HG03108 (cell line): Measurements from ENCODE around the gene RECQL.

ENCODE experiments used
- ATAC-seq: cut with Tn5 transposase; IDR thresholded peaks from one replicate; pipeline ENCODE4 v1.9.1; 2021; ENCODE audit warnings: moderate library complexity; ENCODE audit not compliant: unreplicated experiment

Gene RECQL

GRCh38 chr12:21501258-21502163, at the start of gene RECQL, which contains the start of gene GOLT1B:
Gene RECQL, minus strand, starts transcription at chr12:21501635. Its CDS starts 2,065 bp downstream, at chr12:21499570.
Gene GOLT1B, plus strand, starts transcription at chr12:21501789. Its CDS starts 135 bp downstream, at chr12:21501924.
- peak; percentile 98 for ATAC-seq

- ATAC-seq = no peak
These were observed 46.0 kb upstream of the RECQL start for GRCh38 chr12:21547437-21547836.

GRCh38 chr12:21546716-21547115, 45.3 kb upstream of the RECQL start:
- ATAC-seq = no peak

- ATAC-seq = no peak
These were observed 44.1 kb upstream of the RECQL start for GRCh38 chr12:21545557-21545956.

- ATAC-seq = no peak
These were observed 41.7 kb upstream of the RECQL start for GRCh38 chr12:21543151-21543550.

GRCh38 chr12:21542403-21542802, 41.0 kb upstream of the RECQL start:
- no peak for ATAC-seq

- ATAC-seq = no peak
These were observed 40.3 kb upstream of the RECQL start for GRCh38 chr12:21541773-21542172.

- ATAC-seq = no peak
These were observed 38.4 kb upstream of the RECQL start for GRCh38 chr12:21539797-21540196.

- ATAC-seq = no peak
These were observed 36.7 kb upstream of the RECQL start for GRCh38 chr12:21538061-21538653.

- ATAC-seq = no peak
These were observed 28.0 kb upstream of the RECQL start for GRCh38 chr12:21529456-21529855.

GRCh38 chr12:21528953-21529352, 27.5 kb upstream of the RECQL start:
- no peak for ATAC-seq

GRCh38 chr12:21527451-21528180, 26.2 kb upstream of the RECQL start:
- peak; percentile 97 for ATAC-seq

GRCh38 chr12:21526721-21527345, 25.4 kb upstream of the RECQL start:
- no peak for ATAC-seq

- ATAC-seq = no peak
These were observed 24.6 kb upstream of the RECQL start, which contains the start of gene SPX for GRCh38 chr12:21526053-21526452. Gene SPX, plus strand, starts transcription at chr12:21526296. Its CDS starts 177 bp downstream, at chr12:21526473.

- no peak for ATAC-seq
These were observed 21.7 kb upstream of the RECQL start for GRCh38 chr12:21523148-21523547.

- no peak for ATAC-seq
These were observed 20.1 kb upstream of the RECQL start for GRCh38 chr12:21521541-21521940.

- no peak for ATAC-seq
These were observed 17.0 kb upstream of the RECQL start for GRCh38 chr12:21518451-21518850.

GRCh38 chr12:21516281-21516680, 14.8 kb upstream of the RECQL start:
- ATAC-seq = no peak

GRCh38 chr12:21509768-21510167, 8.3 kb upstream of the RECQL start:
- ATAC-seq = peak; percentile 83

- ATAC-seq = no peak
These were observed 6.4 kb upstream of the RECQL start for GRCh38 chr12:21507849-21508248.

GRCh38 chr12:21505888-21506287, 4.5 kb upstream of the RECQL start:
- no peak for ATAC-seq
